HT-29 (cell line): ENCODE measurements around the gene RAB5B. TPM values are rescaled to one million over a fixed set of nuclear protein-coding genes. Genes with fewer than 3 reads are reported as not detected.

Experiments used
- total RNA-seq: library from RNA; depleted of rRNA; stranded (reverse); fragments of >200 nt; shearing (Covaris generic); gene quantifications from 2 replicates; pipeline ENCODE4 v1.2.3, GENCODE V29; 2014; rRNA removed

RAB5B gene
- total RNA-seq, 1 experiment from 2014 or later: 35.0 TPM

Other genes starting within 250 kb of the RAB5B start
- gene CD63, start 245.1 kb upstream of the RAB5B start, total RNA-seq: 867 and 895 TPM in 2 replicates
- 2.0 and 3.8 TPM in 2 replicates for gene GDF11, start 231.0 kb upstream of the RAB5B start, total RNA-seq
- 39.3 and 47.7 TPM in 2 replicates for gene SARNP, start 156.4 kb upstream of the RAB5B start, total RNA-seq
- gene ORMDL2, start 156.0 kb upstream of the RAB5B start, total RNA-seq: 35.1 and 46.6 TPM in 2 replicates
- gene DNAJC14, start 144.5 kb upstream of the RAB5B start, total RNA-seq: 30.3 and 35.7 TPM in 2 replicates
- gene MMP19, start 131.1 kb upstream of the RAB5B start, total RNA-seq: not detected in 2 replicates
- 50.5 and 52.1 TPM in 2 replicates for gene PYM1, start 46.2 kb upstream of the RAB5B start, total RNA-seq
- gene DGKA, start 42.9 kb upstream of the RAB5B start, total RNA-seq: 5.5 and 5.9 TPM in 2 replicates
- gene PMEL, start 8.0 kb upstream of the RAB5B start, total RNA-seq: 2.7 and 7.6 TPM in 2 replicates
- gene CDK2, start 7.2 kb upstream of the RAB5B start, total RNA-seq: 46.8 and 49.4 TPM in 2 replicates
- gene SUOX, start 23.2 kb downstream of the RAB5B start, total RNA-seq: 18.1 and 21.8 TPM in 2 replicates
- gene IKZF4, start 47.0 kb downstream of the RAB5B start, total RNA-seq: 1.1 and 1.9 TPM in 2 replicates
- 171 and 219 TPM in 2 replicates for gene RPS26, start 67.8 kb downstream of the RAB5B start, total RNA-seq
- gene ERBB3, start 106.1 kb downstream of the RAB5B start, total RNA-seq: 136 and 141 TPM in 2 replicates
- 247 and 323 TPM in 2 replicates for gene PA2G4, start 130.5 kb downstream of the RAB5B start, total RNA-seq
- 3,623 and 3,873 TPM in 2 replicates for gene RPL41, start 142.6 kb downstream of the RAB5B start, total RNA-seq
- gene ZC3H10, start 144.2 kb downstream of the RAB5B start, total RNA-seq: 3.9 and 4.1 TPM in 2 replicates
- gene ESYT1, start 154.2 kb downstream of the RAB5B start, total RNA-seq: 81.1 and 103 TPM in 2 replicates
- 45.6 TPM in 2 replicates for gene MYL6B, start 178.5 kb downstream of the RAB5B start, total RNA-seq
- gene MYL6, start 184.3 kb downstream of the RAB5B start, total RNA-seq: 918 and 956 TPM in 2 replicates
- 15.5 and 20.2 TPM in 2 replicates for gene SMARCC2, start 215.4 kb downstream of the RAB5B start, total RNA-seq
- 94.3 and 103 TPM in 2 replicates for gene RNF41, start 247.8 kb downstream of the RAB5B start, total RNA-seq